Smooth muscle cell (in vitro differentiated cells): ENCODE measurements around the gene TMEM269. TPM values are rescaled to one million over a fixed set of nuclear protein-coding genes. Genes with fewer than 3 reads are reported as not detected.

ENCODE experiments used
- DNase-seq: peaks from one replicate; lab custom pipeline; 2025; ENCODE audit not compliant: unreplicated experiment; lab: John Stamatoyannopoulos, UW
- H2AFZ ChIP-seq: fragments of 200-600 bp; sonication (generic); 2 replicates; pipeline ENCODE4 v1.6.0; 2016; ENCODE audit warnings: antibody characterized with exemption, low read depth, mild to moderate bottlenecking
- H3F3A ChIP-seq: fragments of 200-600 bp; sonication (generic); 2 replicates; pipeline ENCODE4 v1.6.0; 2017; ENCODE audit warnings: antibody characterized with exemption, low read depth
- H3K27ac ChIP-seq: fragments of 200-600 bp; sonication (generic); 2 replicates; pipeline ENCODE4 v1.5.1; 2016; ENCODE audit warnings: low read depth, mild to moderate bottlenecking
- H3K27me3 ChIP-seq: fragments of 200-600 bp; sonication (generic); 2 replicates; pipeline ENCODE4 v1.6.1; 2016; ENCODE audit warnings: low read depth, mild to moderate bottlenecking
- H3K36me3 ChIP-seq: fragments of 200-600 bp; sonication (generic); 2 replicates; pipeline ENCODE4 v1.5.1; 2016; ENCODE audit warnings: low read depth
- H3K4me1 ChIP-seq: fragments of 200-600 bp; sonication (generic); 2 replicates; pipeline ENCODE4 v1.5.1; 2016; ENCODE audit warnings: low read depth
- H3K4me2 ChIP-seq: fragments of 200-600 bp; sonication (generic); 2 replicates; pipeline ENCODE4 v1.6.0; 2016; ENCODE audit warnings: mild to moderate bottlenecking
- H3K4me3 ChIP-seq: fragments of 200-600 bp; sonication (generic); 2 replicates; pipeline ENCODE4 v1.5.1; 2016; ENCODE audit warnings: mild to moderate bottlenecking
- H3K79me2 ChIP-seq: fragments of 200-600 bp; sonication (generic); 2 replicates; pipeline ENCODE4 v1.6.0; 2016; ENCODE audit warnings: low read depth, mild to moderate bottlenecking
- H3K9ac ChIP-seq: fragments of 200-600 bp; sonication (generic); 2 replicates; pipeline ENCODE4 v1.6.0; 2016; ENCODE audit warnings: low read depth
- H3K9me3 ChIP-seq: fragments of 200-600 bp; sonication (generic); replicated peaks from 2 replicates; pipeline ENCODE4 v1.5.1; 2016; ENCODE audit warnings: low read depth
- H4K20me1 ChIP-seq: fragments of 200-600 bp; sonication (generic); 2 replicates; pipeline ENCODE4 v1.6.0; 2016; ENCODE audit warnings: low read depth
- WGBS: methylation state at CpG from one replicate; pipeline ENCODE4 v1.1.7; 2016; ENCODE audit warnings: low lambda C conversion rate; 5-methylcytosine and 5-hydroxymethylcytosine counted together
- polyA plus RNA-seq: library from polyadenylated mRNA; unstranded; fragments of >200 nt; fragmentation: Nextera tagmentation; extraction: Ambion mirVana; gene quantifications from 2 replicates; pipeline ENCODE4 v1.2.1, GENCODE V29; 2016
- total RNA-seq: library from RNA; depleted of rRNA; stranded (reverse); fragments of >200 nt; gene quantifications from 2 replicates; pipeline ENCODE4 v1.2.3, GENCODE V29; 2014
- TF ChIP-seq, protein P1 (sequence below): fragments of 200-600 bp; sonication (generic); IDR thresholded peaks from 2 replicates; pipeline ENCODE4 v1.5.1; 2017; ENCODE audit warnings: borderline replicate concordance, mild to moderate bottlenecking, antibody characterized with exemption; ENCODE audit not compliant: insufficient read depth, poor library complexity, severe bottlenecking

The TMEM269 gene
- total and polyA plus RNA-seq, 2 experiments from 2014 or later, result 0.15 to 0.36 TPM

- Histone ChIP-seq H3K27ac (no peak overlapping the region), H3K4me3 (no peak overlapping the region), H3K4me2 (no peak overlapping the region), H3K9me3 (no peaks in the 10 kb centered on the region), H2AFZ (no peak overlapping the region), H3K36me3 (no peaks in the 10 kb centered on the region), H3K79me2 (no peaks in the 10 kb centered on the region), H3K9ac (no peak overlapping the region), H3F3A (peaks cover 15% of the 10 kb centered on the region), H3K4me1 (peaks cover 16% of the 10 kb centered on the region), H3K27me3 (no peaks in the 10 kb centered on the region), H4K20me1 (no peaks in the 10 kb centered on the region)
- 81% methylated on average over 8 of the region's 8 CpGs for WGBS
- TF ChIP-seq, protein P1, sequence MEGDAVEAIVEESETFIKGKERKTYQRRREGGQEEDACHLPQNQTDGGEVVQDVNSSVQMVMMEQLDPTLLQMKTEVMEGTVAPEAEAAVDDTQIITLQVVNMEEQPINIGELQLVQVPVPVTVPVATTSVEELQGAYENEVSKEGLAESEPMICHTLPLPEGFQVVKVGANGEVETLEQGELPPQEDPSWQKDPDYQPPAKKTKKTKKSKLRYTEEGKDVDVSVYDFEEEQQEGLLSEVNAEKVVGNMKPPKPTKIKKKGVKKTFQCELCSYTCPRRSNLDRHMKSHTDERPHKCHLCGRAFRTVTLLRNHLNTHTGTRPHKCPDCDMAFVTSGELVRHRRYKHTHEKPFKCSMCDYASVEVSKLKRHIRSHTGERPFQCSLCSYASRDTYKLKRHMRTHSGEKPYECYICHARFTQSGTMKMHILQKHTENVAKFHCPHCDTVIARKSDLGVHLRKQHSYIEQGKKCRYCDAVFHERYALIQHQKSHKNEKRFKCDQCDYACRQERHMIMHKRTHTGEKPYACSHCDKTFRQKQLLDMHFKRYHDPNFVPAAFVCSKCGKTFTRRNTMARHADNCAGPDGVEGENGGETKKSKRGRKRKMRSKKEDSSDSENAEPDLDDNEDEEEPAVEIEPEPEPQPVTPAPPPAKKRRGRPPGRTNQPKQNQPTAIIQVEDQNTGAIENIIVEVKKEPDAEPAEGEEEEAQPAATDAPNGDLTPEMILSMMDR, result no peak
- no peak for DNase-seq
Observed at GRCh38 chr1:42738678-42739226, 46.0 kb upstream of the TMEM269 start.

DNA sequence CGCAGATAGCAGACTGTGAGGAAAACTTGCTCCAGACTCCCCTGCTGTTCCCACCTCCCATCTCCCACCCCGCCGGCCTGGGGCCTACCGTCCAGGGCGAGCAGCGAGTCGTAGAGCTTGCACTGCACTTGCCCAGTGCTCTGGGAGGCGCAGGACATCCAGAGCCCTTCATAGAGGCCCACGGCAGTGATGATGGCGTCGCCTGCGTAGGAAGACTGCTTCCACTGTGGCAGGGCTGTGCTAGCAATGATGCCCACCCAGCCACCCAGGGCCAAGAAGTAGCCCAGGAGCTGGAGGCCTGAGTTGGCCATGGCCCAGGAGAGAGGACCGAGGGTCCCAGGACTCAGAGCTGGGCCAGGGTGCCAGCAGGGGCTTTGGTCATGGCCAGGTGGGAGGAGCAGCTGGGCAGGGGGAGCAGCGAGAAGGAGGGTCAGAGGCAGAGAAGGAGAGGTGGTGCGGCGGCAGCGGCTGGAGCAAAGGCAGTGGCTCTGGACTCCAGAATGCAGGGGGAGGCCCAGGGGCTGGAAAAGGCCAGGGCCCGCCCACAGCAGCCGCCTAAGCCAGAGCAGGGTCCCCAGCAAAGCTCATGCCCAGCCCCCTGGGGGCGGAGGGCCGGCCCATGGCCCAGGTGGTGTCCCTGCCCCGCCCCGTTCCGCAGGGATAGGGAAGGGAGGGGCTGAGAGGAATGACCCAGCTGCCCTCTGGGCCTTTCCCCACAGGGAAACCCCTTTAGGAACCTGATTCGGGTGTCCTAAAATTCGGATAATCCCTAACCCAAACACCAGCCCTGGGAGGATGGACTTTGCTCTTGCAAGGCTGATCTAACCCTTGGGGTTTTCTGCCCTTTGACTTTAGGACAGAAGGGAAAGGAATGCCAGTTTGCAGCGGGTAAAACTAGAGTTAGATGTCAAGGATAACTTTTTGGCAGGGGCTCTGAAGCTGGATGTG lies 44.8 kb upstream of the TMEM269 start, which contains the start of gene CLDN19:
Gene CLDN19, minus strand, starts transcription at position 484 of the 948 bp plus-strand sequence. Its CDS starts 173 bp downstream, at position 311.
- Histone ChIP-seq H3K27me3 (no peaks in the 10 kb centered on the region), H2AFZ (peak within 1 kb of the TSS; percentile 59), H3K9ac (no peak within 1 kb of the TSS), H3K79me2 (no peaks in the 10 kb centered on the region), H3K4me3 (no peak within 1 kb of the TSS), H3F3A (peaks cover 20% of the 10 kb centered on the region), H3K4me1 (peaks cover 16% of the 10 kb centered on the region), H3K36me3 (no peaks in the 10 kb centered on the region), H3K27ac (no peak within 1 kb of the TSS), H4K20me1 (no peaks in the 10 kb centered on the region), H3K4me2 (peak within 1 kb of the TSS; percentile 80), H3K9me3 (no peaks in the 10 kb centered on the region)
- TF ChIP-seq, protein P1, result no peak
- no peak for DNase-seq
- 44% methylated on average over 27 of the region's 27 CpGs for WGBS

- peaks cover 6% of the 10 kb centered on the region for H4K20me1 ChIP-seq
- peaks cover 16% of the 10 kb centered on the region for H3K4me1 ChIP-seq
- no peak overlapping the region for H3K27ac ChIP-seq
- H3K9ac ChIP-seq, result no peak overlapping the region
- no peak overlapping the region for H3K4me3 ChIP-seq
- H3K27me3 ChIP-seq, result no peaks in the 10 kb centered on the region
- 73% methylated on average over 14 of the region's 19 CpGs for WGBS
- H3K9me3 ChIP-seq, result no peaks in the 10 kb centered on the region
- no peak overlapping the region for H2AFZ ChIP-seq
- H3K36me3 ChIP-seq, result no peaks in the 10 kb centered on the region
- DNase-seq, result no peak
- no peaks in the 10 kb centered on the region for H3K79me2 ChIP-seq
- peak overlapping the region; percentile 80 for H3K4me2 ChIP-seq
- H3F3A ChIP-seq, result peaks cover 25% of the 10 kb centered on the region
- TF ChIP-seq, protein P1, result no peak
Observed at GRCh38 chr1:42740851-42741580, 43.8 kb upstream of the TMEM269 start.
